Measurements from ENCODE around the gene MBD6.
"Not testable (repeated sequence)": the region's sequence is repeated elsewhere in the genome, so short reads cannot be mapped to it uniquely, and the experiment has no call there.

The MBD6 gene

DNA sequence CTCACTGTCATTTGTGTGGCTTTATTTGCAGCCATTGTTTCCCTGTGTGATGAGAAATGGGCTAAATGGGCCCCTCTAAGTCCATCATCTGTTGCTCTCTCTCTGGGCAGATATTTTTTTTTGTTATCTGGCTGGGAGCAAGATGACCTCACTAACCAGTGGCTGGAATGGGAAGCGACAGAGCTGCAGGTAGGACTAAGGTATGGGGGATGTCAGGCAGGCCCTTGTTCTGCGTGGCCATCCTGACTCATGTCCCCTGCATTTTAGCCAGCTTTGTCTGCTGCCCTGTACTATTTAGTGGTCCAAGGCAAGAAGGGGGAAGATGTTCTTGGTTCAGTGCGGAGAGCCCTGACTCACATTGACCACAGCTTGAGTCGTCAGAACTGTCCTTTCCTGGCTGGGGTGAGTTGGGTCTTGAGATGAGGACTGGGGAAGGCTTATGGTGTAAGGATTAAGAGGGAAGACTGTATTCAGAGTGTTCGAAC lies 33.4 kb upstream of the MBD6 start:
- no peak for DNase-seq (ENCODE audit: low read depth)

DNA sequence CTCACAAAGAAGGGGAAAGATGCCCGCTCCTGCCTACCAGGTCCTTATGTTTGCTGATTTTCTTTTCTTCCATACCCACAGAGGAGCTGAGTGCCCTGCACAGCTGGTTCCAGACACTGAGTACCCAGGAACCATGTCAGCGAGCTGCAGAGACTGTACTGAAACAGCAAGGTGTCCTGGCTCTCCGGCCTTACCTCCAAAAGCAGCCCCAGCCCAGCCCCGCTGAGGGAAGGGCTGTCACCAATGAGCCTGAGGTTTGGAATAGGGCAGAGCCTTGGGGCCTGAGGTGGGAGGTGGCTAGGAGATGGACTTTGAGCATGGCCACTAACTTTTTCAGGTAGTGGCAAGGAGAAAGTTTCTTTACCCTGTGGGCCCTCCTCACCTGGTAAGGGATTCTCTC lies 32.5 kb upstream of the MBD6 start:
- no peak for DNase-seq (ENCODE audit: low read depth)

DNA sequence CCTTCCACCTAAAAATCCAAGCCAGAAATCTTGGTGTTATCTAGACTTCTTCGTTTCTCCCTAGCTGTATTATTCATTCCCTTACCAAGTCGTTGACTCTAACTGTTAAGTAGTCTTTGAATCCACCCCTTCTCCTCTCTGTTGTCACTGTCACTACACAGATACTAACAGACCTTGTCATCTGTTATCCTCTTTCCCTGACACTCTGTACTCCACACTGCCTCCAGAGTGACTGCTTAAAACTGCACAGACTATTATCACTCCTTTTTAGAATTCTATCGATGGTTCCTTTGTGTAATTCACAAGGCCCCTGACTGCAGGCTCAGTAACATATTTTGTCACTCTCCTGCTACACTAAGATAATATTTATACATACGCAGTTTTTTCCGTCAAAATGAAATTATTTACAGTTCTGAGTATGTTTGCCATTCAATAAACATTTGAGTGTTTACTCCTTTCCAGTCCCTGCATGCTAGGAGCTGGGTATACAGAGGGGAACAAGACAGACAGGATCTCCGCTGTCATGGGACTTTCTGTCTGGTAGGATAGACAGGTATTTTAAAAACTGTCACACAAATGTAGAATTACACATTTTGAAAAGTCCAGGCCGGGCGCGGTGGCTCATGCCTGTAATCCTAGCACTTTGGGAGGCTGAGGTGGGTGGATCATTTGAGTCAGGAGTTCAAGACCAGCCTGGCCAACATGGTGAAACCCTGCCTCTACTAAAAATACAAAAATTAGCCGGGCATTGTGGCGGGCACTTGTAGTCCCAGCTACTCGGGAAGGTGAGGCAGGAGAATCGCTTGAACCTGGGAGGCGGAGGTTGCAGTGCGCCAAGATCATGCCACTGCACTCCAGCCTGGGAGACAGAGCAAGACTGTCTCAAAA lies 31.0 kb upstream of the MBD6 start:
- no peak for DNase-seq (ENCODE audit: low read depth)

DNA sequence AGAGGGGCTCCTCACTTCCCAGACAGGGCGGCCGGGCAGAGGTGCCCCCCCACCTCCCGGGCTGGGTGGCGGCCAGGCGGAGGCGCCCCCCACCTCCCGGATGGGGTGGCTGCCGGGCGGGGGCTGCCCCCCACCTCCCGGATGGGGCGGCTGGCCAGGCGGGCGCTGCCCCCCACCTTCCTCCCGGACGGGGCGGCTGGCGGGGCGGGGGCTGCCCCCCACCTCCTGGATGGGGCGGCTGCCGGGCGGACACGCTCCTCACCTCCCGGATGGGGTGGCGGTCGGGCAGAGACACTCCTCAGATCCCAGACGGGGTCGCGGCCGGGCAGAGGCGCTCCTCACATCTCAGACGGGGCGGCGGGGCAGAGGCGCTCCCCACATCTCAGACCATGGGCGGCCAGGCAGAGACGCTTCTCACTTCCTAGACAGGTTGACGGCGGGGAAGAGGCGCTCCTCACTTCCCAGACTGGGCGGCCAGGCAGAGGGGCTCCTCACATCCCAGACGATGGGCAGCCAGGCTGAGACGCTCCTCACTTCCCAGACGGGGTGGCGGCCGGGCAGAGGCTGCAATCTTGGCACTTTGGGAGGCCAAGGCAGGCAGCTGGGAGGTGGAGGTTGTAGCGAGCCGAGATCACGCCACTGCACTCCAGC lies 27.4 kb upstream of the MBD6 start:
- not testable (repeated sequence) for DNase-seq (ENCODE audit: low read depth)

DNA sequence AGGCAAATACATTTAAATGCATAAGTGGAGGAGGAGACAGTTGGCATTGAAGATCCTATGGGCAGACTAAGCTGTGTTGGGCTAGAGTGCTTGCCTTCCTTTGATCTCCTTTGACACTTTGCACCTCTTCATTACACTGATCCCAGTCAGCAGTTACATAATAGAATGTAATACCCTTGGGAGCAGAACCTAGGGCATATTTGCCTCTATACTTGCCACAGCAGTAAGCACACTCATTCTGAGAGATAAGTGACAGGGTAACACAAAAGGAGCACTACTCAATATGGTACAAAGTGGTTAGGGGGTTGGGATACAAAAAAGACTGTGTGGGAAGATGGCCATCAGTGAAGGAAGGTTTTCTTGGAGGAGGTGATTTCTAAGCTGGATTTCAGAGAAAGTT lies 25.8 kb upstream of the MBD6 start:
- DNase-seq (ENCODE audit: low read depth), result no peak

DNA sequence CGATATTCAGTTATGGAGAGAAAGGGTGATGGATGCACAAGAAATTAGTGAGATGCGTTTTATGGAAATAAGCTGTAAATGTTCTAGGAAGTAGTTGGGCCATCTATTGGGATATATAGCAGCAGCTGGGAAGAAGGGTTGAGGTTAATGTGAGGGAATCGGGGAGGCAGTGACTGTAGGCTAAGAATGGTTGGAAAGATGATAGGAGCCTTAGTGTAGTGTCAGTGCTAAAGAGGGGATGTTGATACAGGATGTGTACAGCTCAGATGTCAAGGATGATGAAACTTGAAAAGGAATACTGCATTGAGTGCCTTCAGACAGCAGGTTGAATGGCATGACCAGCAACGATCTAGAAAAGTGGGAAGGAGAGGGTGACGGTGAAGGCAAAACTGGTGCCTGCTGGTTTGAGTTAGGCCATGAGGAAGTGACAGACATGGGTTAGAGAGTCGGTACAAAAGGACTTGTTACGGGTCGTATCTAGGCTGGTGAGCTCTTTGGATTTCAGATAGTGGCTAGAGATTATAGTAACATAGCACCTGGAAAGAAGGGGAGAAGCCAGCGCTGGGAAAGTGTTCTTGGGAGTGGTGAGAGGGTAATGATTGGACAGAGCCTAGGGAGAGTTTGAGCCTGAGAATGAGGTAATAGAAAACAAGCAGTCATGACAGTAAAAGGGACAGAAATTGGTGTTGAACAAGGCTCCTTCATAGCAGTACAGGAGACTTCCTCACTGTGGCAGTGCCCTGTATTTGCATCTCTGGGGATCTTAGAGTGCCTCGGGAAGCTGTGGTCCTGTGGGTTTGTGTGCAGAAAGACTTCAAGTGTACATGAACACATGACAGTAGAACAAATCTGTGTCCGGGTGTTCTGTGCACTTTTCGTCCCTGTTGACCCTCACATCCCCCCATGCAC lies 25.1 kb upstream of the MBD6 start:
- no peak for DNase-seq (ENCODE audit: low read depth)

DNA sequence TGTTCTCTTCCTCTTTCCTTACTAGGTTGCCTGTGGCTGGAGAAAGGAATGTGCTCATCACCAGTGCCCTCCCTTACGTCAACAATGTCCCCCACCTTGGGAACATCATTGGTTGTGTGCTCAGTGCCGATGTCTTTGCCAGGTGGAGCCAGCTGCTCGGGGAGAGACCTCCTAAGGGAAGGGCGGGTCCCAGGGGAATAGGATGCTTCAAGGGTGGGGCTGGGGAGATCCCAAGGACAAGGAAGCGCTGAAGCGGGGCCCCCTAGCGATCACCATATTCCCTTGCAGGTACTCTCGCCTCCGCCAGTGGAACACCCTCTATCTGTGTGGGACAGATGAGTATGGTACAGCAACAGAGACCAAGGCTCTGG lies 24.5 kb upstream of the MBD6 start:
- no peak for DNase-seq (ENCODE audit: low read depth)

DNA sequence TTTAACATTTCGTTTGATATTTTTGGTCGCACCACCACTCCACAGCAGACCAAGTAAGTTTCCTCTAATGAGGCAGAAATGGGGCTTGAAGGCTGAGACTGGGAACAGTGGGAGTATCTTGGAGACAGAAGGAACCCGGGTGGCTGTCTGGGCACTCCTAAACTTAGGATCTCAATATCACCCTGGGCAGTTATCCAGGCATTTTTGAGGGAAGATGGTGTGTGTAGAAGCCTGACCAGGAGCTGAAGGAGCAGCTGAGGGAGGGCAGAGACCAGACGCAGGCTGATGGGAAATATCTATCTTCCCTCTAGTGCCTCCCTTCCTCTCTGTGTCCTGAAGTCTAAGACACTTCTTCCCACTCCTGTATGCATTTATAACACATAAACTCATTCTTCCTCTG lies 24.1 kb upstream of the MBD6 start:
- no peak for DNase-seq (ENCODE audit: low read depth)

DNA sequence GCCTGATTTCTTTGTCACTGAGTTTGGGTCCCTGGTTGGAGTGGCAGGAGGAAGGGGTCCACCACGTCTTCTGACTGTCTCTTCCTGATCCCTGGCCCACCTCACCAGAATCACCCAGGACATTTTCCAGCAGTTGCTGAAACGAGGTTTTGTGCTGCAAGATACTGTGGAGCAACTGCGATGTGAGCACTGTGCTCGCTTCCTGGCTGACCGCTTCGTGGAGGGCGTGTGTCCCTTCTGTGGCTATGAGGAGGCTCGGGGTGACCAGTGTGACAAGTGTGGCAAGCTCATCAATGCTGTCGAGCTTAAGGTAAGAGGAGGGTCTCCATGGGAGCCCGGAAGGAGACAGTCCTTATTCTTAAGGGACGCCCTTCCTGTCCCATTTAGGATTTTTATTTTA lies 22.4 kb upstream of the MBD6 start:
- no peak for DNase-seq (ENCODE audit: low read depth)

DNA sequence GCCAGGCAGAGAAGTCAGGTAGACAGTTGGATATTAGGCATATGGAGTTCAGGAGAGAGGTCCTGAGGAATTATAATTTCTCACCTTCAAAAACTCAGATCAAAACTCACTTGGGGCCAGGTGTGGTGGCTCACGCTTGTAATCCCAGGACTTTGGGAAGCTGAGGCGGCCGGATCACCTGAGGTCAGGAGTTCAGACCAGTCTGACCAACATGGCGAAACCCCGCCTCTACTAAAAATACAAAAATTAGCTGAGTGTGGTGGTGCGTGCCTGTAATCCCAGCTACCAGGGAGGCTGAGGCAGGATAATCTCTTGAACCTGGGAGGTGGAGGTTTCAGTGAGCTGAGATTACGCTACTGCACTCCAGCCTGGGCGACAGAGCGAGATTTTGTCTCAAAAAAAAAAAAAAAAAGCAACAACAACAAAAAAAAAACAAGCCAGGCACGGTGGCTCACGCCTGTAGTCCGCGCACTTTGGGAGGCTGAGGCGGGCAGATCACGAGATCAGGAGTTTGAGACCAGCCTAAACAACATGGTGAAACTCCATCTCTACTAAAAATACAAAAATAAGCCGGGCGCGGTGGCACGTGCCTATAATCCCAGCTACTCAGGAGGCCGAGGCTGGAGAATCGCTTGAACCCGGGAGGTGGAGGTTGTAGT lies 20.2 kb upstream of the MBD6 start:
- not testable (repeated sequence) for DNase-seq (ENCODE audit: low read depth)

DNA sequence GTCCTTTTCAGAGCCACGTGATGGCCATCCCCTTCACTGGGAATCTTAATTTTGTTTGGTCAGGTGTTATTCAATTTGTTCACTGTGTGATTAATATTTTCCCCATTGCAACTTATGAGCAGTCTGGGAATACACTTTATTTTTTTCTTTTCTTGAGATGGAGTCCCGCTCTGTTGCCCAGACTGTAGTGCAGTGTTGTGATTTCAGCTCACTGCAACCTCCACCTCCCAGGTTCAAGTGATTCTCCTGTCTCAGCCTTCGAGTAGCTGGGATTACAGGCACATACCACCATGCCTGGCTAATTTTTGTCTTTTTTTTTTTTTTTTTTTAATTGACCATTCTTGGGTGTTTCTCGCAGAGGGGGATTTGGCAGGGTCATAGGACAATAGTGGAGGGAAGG lies 16.1 kb upstream of the MBD6 start:
- not testable (repeated sequence) for DNase-seq (ENCODE audit: low read depth)

DNA sequence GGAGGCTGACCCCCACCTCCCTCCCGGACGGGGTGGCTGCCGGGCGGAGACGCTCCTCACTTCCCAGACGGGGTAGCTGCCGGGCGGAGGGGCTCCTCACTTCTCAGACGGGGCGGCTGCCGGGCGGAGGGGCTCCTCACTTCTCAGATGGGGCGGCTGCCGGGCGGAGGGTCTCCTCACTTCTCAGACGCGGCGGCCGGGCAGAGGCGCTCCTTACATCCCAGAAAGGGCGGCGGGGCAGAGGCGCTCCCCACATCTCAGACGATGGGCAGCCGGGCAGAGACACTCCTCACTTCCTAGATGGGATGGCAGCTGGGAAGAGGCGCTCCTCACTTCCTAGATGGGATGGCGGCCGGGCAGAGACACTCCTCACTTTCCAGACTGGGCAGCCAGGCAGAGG lies 14.8 kb upstream of the MBD6 start:
- DNase-seq (ENCODE audit: low read depth), result not testable (repeated sequence)

DNA sequence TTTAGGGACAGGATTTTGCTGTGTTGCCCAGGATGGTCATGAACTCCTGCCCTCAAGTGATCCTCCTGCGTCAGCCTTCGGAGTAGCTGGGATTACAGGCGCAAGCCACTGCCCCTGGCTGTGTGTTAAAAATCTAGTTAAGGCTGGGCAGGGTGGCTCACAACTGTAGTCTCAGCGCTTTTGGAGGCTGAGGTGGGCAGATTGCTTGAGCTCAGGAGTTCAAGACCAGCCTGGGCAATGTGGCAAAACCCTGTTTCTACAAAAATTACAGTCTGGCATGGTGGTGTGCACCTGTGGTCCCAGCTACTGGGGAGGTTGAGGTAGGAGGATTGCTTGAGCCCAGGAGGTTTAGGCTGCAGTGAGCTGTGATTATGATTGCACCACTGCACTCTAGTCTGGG lies 11.5 kb upstream of the MBD6 start:
- no peak for DNase-seq (ENCODE audit: low read depth)

DNA sequence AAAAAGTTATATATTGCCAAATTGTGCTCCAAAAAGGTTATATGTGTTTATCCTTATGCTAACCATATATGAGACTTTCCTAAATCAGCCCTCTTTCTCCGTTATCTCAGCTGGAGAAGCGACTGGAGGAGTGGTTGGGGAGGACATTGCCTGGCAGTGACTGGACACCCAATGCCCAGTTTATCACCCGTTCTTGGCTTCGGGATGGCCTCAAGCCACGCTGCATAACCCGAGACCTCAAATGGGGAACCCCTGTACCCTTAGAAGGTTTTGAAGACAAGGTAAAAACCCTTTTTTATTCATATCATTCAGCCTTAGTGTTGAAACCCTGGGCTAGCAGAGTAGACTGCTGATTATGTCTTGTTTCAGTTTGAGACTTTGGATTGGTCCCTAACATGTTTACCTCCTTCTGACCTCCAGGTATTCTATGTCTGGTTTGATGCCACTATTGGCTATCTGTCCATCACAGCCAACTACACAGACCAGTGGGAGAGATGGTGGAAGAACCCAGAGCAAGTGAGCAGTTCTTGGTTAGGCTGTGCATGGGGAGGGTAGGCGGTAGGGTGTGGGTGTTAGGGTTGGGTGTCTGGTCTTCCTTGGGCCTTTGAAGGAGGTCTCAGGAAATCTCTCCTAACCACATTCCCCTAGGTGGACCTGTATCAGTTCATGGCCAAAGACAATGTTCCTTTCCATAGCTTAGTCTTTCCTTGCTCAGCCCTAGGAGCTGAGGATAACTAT lies 10.9 kb upstream of the MBD6 start:
- DNase-seq (ENCODE audit: low read depth), result no peak

DNA sequence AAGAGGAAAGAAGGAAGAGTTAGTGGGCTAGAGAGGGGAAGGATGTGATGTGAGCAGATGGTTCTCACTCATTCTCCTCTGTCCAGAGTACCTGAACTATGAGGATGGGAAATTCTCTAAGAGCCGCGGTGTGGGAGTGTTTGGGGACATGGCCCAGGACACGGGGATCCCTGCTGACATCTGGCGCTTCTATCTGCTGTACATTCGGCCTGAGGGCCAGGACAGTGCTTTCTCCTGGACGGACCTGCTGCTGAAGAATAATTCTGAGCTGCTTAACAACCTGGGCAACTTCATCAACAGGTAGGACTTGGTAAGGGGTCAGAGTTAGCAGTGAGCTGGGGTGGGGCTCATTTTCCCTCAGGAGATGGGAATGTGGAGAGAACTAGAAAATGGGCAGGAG lies 10.0 kb upstream of the MBD6 start:
- DNase-seq (ENCODE audit: low read depth), result no peak

DNA sequence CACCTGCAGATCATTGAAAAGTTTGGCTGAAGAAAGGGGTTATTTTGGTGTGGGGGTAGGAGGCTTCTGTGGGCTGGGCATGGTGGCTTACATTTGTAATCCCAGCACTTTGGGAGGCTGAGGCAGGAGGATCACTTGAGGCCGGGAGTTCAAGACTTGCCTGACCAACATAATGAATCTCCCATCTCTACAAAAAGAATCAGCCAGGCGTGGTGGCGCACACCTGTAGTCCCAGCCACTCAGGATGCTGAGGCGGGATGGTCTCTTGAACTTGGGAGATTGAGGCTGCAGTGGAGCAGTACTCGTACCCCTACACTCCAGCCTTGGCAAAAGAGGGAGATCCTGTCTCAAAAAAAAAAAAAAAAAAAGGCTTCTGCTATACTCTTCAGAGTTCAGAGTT lies 9.4 kb upstream of the MBD6 start:
- DNase-seq (ENCODE audit: low read depth), result no peak

DNA sequence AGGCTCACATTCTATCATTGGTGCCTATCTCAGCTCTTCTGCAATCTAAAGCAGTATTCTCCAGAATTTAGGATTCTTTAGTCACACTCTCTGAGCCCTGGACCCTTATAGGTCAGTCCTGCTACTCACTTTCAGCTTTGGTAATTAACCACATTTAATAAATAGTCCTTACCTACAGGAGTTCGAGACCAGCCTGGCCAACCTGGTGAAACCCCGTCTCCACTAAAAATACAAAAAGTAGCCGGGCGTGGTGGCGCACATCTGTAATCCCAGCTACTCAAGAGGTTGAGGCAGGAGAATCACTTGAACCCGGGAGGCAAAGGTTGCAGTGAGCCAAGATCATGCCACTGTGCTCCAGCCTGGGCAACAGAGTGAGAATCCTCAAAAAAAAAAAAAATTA lies 8.9 kb upstream of the MBD6 start:
- DNase-seq (ENCODE audit: low read depth), result not testable (repeated sequence)

DNA sequence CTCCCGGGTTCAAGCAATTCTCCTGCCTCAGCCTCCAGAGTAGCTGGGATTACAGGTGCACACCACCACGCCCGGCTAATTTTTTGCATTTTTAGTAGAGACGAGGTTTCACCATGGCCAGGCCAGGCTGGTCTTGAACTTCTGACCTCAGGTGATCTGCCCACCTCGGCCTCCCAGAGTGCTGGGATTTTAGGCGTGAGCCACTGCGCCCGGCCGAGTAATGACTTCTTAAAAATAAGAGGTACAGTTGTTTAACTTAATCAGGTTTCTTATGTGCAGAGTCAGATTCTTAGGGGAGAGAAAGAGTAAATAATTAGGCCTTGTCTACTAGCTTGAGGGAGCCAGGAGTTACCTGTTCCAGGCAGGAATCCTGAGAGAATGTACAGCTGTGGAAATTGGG lies 8.4 kb upstream of the MBD6 start:
- DNase-seq (ENCODE audit: low read depth), result not testable (repeated sequence)

DNA sequence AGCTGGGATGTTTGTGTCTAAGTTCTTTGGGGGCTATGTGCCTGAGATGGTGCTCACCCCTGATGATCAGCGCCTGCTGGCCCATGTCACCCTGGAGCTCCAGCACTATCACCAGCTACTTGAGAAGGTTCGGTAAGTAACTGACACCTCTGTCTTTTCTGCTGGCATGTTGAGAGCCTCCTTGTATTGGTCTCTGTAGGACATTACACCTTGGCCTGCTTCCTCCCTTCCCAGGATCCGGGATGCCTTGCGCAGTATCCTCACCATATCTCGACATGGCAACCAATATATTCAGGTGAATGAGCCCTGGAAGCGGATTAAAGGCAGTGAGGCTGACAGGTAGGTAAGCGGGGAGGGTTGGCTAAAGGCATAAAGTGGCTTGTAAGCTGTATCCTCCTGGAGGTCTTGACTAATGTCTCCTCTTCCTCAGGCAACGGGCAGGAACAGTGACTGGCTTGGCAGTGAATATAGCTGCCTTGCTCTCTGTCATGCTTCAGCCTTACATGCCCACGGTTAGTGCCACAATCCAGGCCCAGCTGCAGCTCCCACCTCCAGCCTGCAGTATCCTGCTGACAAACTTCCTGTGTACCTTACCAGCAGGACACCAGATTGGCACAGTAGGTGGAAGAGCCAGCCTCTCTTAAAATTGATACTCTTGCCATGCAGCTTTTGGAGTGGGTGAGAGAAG lies 7.8 kb upstream of the MBD6 start:
- DNase-seq (ENCODE audit: low read depth), result no peak

DNA sequence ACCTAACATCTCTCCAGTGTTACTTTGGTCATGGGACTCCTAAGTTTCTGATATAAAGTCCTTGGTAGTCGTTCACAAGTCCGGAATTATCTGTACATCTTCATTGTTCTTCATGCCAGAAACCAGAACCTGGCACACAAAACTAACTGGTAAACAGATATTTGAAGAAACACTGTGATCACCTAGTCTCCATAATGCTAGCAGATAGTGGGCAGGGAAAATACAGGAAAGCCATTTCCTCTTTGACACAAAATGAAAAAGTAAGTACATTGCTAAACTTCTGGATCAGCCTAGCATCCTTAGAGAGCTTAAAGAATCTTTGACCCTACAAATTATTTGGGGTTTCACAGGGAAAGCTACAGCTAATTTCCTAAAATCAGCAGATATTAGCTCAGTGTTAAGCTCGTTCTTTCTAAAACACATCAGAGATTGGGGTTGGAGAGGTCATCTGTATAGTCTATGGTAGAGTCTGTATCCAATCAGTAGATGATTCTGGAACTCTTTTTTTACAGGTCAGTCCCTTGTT lies 7.2 kb upstream of the MBD6 start:
- DNase-seq (ENCODE audit: low read depth), result no peak

Measured in HS-27A (cell line).